HepG2 (cell line): ENCODE results near the gene PISD. TPM values are rescaled to one million over a fixed set of nuclear protein-coding genes. Genes with fewer than 3 reads are reported as not detected.

ENCODE experiments used
- ATAC-seq: fragments of 200-7000 bp; cut with Tn5 transposase; 3 replicates; pipeline ENCODE4 v1.9.1; 2020; ENCODE audit warnings: mild to moderate bottlenecking, moderate library complexity
- BruUV-seq: library from RNA; stranded (reverse); fragments of 400-500 nt; replicated peaks from 2 replicates; lab custom pipeline; 2021; lab: Mats Ljungman, UMichigan
- CTCF ChIA-PET: fragments of 300-600 bp; formaldehyde crosslinking; extraction: SDS; loops from one replicate; lab custom pipeline; 2021; ENCODE audit warnings: low total read pairs, inconsistent platforms, low intra/inter-chr PET ratio; lab: Yijun Ruan, JAX
- POLR2A ChIA-PET: fragments of 350-600 bp; sonication (Branson Sonifier 250); formaldehyde crosslinking; loops from one replicate; lab custom pipeline; 2020; ENCODE audit warnings: antibody characterized with exemption, inconsistent platforms; lab: Yijun Ruan, JAX
- DNase-seq: peaks from one replicate; pipeline ENCODE4 v3.0.0-alpha.2; 2015; ENCODE audit warnings: low spot score
- FAIRE-seq: peaks from 3 replicates; lab custom pipeline; 2011; peaks lifted over from hg19 to GRCh38; lab: Jason Lieb, UNC
- H2AFZ ChIP-seq: one replicate; pipeline ENCODE4 v1.6.1; 2011; ENCODE audit warnings: low read length, inconsistent platforms
- H3K27ac ChIP-seq: fragments of 300-600 bp; 3 replicates; pipeline ENCODE4 v1.8.0; 2011; ENCODE audit warnings: mixed run types, mild to moderate bottlenecking, mixed read lengths, low read length, inconsistent platforms; ENCODE audit not compliant: insufficient read depth; ENCODE audit errors: extremely low read length
- H3K27me3 ChIP-seq, 2 experiments: fragments of 200-600 bp in 1 of 2; 2 replicates in 1 of 2; 3 replicates in 1 of 2; pipeline versions ENCODE4 v1.6.0 to v1.8.0; 2011; ENCODE audit warnings: low read length in 2 of 2, mild to moderate bottlenecking in 2 of 2, moderate library complexity in 2 of 2, inconsistent platforms in 1 of 2; ENCODE audit not compliant: insufficient read depth in 2 of 2, control insufficient read depth in 1 of 2
- H3K36me3 ChIP-seq, 2 experiments: fragments of 200-600 bp in 1 of 2; replicated peaks in 1 of 2; 2 replicates in 1 of 2; 3 replicates in 1 of 2; pipeline versions ENCODE4 v1.5.1 to v1.8.0; 2011; ENCODE audit warnings: low read length in 2 of 2, inconsistent platforms in 1 of 2; ENCODE audit not compliant: insufficient read depth in 2 of 2, control insufficient read depth in 1 of 2
- H3K4me1 ChIP-seq: 2 replicates; pipeline ENCODE4 v1.5.1; 2012; ENCODE audit warnings: low read length, inconsistent platforms; ENCODE audit not compliant: insufficient read depth
- H3K4me2 ChIP-seq: 2 replicates; pipeline ENCODE4 v1.6.0; 2011; ENCODE audit warnings: low read depth, low read length, inconsistent platforms
- H3K4me3 ChIP-seq, 3 experiments: fragments of 200-600 bp in 1 of 3; sonication (generic), shearing (Covaris generic) in 1 of 3; replicated peaks in 1 of 3; 2 replicates each; pipeline ENCODE4 v1.5.1; 2011 to 2016; ENCODE audit warnings: low read length in 3 of 3, inconsistent platforms in 2 of 3, low read depth in 2 of 3, mild to moderate bottlenecking in 2 of 3, control low read depth in 1 of 3, mixed read lengths in 1 of 3; ENCODE audit not compliant: insufficient read depth in 1 of 3
- H3K79me2 ChIP-seq: one replicate; pipeline ENCODE4 v1.6.1; 2011; ENCODE audit warnings: low read length, inconsistent platforms; ENCODE audit not compliant: insufficient read depth
- H3K9ac ChIP-seq: 2 replicates; pipeline ENCODE4 v1.6.0; 2011; ENCODE audit warnings: mild to moderate bottlenecking, low read depth, low read length, inconsistent platforms; ENCODE audit not compliant: insufficient read depth
- H3K9me3 ChIP-seq: 2 replicates; pipeline ENCODE4 v1.5.1; 2012; ENCODE audit warnings: mild to moderate bottlenecking, low read length
- H4K20me1 ChIP-seq: 2 replicates; pipeline ENCODE4 v1.6.0; 2011; ENCODE audit warnings: inconsistent platforms, mild to moderate bottlenecking, low read length, moderate library complexity; ENCODE audit not compliant: insufficient read depth
- ATF7-NPFF ChIP-seq: sonication (generic); formaldehyde crosslinking; IDR thresholded peaks from 2 replicates; pipeline ENCODE4 v1.8.1; 2023; ENCODE audit warnings: mild to moderate bottlenecking, low read depth, missing genetic modification reagents, moderate library complexity
- BHLHE40 ChIP-seq: IDR thresholded peaks from 2 replicates; pipeline ENCODE4 v1.6.1; 2011; ENCODE audit warnings: low read length, improper control_type of control experiment
- CAMTA2 ChIP-seq: sonication (generic); formaldehyde crosslinking; IDR thresholded peaks from 2 replicates; pipeline ENCODE4 v1.4.0; 2020; ENCODE audit warnings: mild to moderate bottlenecking, missing genetic modification reagents, borderline replicate concordance
- FOXA1 ChIP-seq, 2 experiments: fragments of 450-650 bp in 1 of 2; sonication (generic) in 1 of 2; formaldehyde crosslinking in 1 of 2; IDR thresholded peaks; 2 replicates each; pipeline versions ENCODE4 v1.4.0 to v1.6.1; 2016 to 2020; ENCODE audit warnings: missing genetic modification reagents in 1 of 2
- GATA4 ChIP-seq: sonication (generic); IDR thresholded peaks from 2 replicates; pipeline ENCODE4 v1.6.1; 2016; ENCODE audit warnings: antibody characterized with exemption, low read depth, borderline replicate concordance
- ISL2 ChIP-seq: sonication (generic); formaldehyde crosslinking; IDR thresholded peaks from 2 replicates; pipeline ENCODE4 v1.5.0; 2020; ENCODE audit warnings: missing genetic modification reagents
- NCOA2 ChIP-seq: sonication (generic); formaldehyde crosslinking; IDR thresholded peaks from 2 replicates; pipeline ENCODE4 v1.8.0; 2022; ENCODE audit warnings: inconsistent platforms
- PHB2 ChIP-seq: fragments of 450-650 bp; IDR thresholded peaks from 2 replicates; pipeline ENCODE4 v1.6.1; 2018; ENCODE audit not compliant: partially characterized antibody
- RFX5 ChIP-seq: IDR thresholded peaks from 2 replicates; pipeline ENCODE4 v1.6.1; 2011; ENCODE audit warnings: low read depth, low read length, improper control_type of control experiment
- SOX5 ChIP-seq: IDR thresholded peaks from 2 replicates; pipeline ENCODE4 v1.6.1; 2016; ENCODE audit warnings: borderline replicate concordance
- SOX6 ChIP-seq, 2 experiments: fragments of 450-650 bp in 1 of 2; sonication (generic) in 1 of 2; formaldehyde crosslinking in 1 of 2; IDR thresholded peaks; 2 replicates each; pipeline versions ENCODE4 v1.4.0 to v1.6.1; 2017 to 2020; ENCODE audit warnings: antibody characterized with exemption in 1 of 2, mild to moderate bottlenecking in 1 of 2, missing genetic modification reagents in 1 of 2
- TBX2 ChIP-seq: sonication (generic); formaldehyde crosslinking; IDR thresholded peaks from 2 replicates; pipeline ENCODE4 v1.5.0; 2020; ENCODE audit warnings: missing genetic modification reagents, mild to moderate bottlenecking, borderline replicate concordance
- ZBTB21 ChIP-seq: sonication (generic); formaldehyde crosslinking; IDR thresholded peaks from 2 replicates; pipeline ENCODE4 v1.4.0; 2020; ENCODE audit warnings: missing genetic modification reagents
- ZGPAT ChIP-seq: IDR thresholded peaks from 2 replicates; pipeline ENCODE4 v1.6.1; 2016; ENCODE audit warnings: mild to moderate bottlenecking
- ZNF329 ChIP-seq: sonication (generic); formaldehyde crosslinking; IDR thresholded peaks from 2 replicates; pipeline ENCODE4 v1.9.0; 2021; ENCODE audit warnings: low read depth, mild to moderate bottlenecking, missing genetic modification reagents
- ZXDC ChIP-seq: sonication (generic); formaldehyde crosslinking; IDR thresholded peaks from 2 replicates; pipeline ENCODE4 v1.5.0; 2020; ENCODE audit warnings: mild to moderate bottlenecking, missing genetic modification reagents
- WGBS: methylation state at CpG from one replicate; pipeline ENCODE4 v1.1.6; 2017; ENCODE audit warnings: low lambda C conversion rate; 5-methylcytosine and 5-hydroxymethylcytosine counted together
- in situ Hi-C: cut with HindIII; loops from 2 replicates; pipeline ENCODE4 v1.10.0; 2017; ENCODE audit warnings: low pct_unique_long_range_greater_than_20kb; ENCODE audit not compliant: extremely low pct_ligation_motif_present
- intact Hi-C: fragments of 100-400 bp; cut with micrococcal nuclease; formaldehyde crosslinking; loops from one replicate; pipeline ENCODE4 v1.10.0; 2022; ENCODE audit not compliant: unreplicated experiment
- polyA plus RNA-seq, 8 experiments: library from polyadenylated mRNA; depleted of rRNA in 3 of 8; stranded (reverse) in 7 of 8; unstranded in 1 of 8; fragments of >200 nt; fragmentation: Illumina TruSeq in 4 of 8; extraction: Trizol in 4 of 8; gene quantifications; 2 replicates each; pipeline versions ENCODE4 v1.2.1 to v1.2.3, GENCODE V29; 2011 to 2016; ENCODE audit warnings: low read depth in 4 of 8, missing spikeins in 1 of 8, mixed read lengths in 1 of 8; ENCODE audit not compliant: insufficient read depth in 1 of 8
- total RNA-seq, 5 experiments: library from RNA; depleted of rRNA; stranded (reverse); fragments of >200 nt; fragmentation: Illumina TruSeq; extraction: Trizol; gene quantifications; 2 replicates each; pipeline ENCODE4 v1.2.3, GENCODE V29; 2016; ENCODE audit warnings: low read depth in 1 of 5
- TF ChIP-seq, protein P1 (sequence below): sonication (generic); formaldehyde crosslinking; IDR thresholded peaks from 2 replicates; pipeline ENCODE4 v1.4.0; 2020; ENCODE audit warnings: missing genetic modification reagents

PISD gene
- total and polyA plus RNA-seq, 2 of the 13 experiments (the other 11 are each of a cell fraction or from before 2014, with no cell fraction given): 30.1 to 47.7 TPM

DNA sequence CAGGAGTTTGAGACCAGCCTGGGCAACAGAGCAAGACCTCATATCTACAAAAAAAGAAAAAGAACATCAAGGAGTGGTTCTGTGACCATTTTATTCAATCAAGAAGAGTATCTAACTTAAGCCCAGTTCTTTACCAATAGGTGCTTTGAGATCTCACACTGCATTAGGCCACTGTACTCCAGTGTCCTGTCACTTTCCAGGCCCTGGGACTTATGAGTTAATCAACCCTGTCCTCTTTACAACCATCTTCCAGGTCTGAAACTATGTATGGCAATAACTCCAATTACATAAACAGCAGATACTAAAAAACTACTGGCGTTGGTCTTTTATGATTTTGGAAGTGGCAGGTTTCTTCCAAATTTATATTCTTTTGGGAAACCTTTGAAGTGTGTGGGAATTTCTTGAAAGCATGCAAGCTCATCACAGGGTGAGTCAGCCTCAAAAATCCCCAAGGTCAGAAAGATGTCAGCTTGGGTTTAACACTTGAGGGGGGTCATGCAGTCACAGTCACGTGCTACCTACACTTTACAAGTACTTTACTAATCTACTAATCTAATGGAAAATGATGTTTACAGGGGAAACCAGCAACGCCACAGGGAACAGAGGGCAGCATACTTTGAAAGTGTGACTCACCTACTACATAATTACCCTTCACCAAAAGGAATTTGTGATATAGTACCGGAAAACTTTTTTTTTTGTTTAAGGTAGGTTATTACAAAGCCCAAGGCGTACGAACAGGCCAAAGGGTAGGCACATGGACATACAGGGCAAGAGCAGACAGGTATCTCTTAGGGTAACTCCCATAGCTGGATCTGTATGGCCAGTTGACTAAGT is 15.6 kb downstream of the PISD start:
- WGBS: 60% methylated on average over 6 of the region's 6 CpGs
- peaks cover 31% of the 10 kb centered on the region for H3K4me1 ChIP-seq
- ATAC-seq: peak; percentile 60
- H3K27me3 ChIP-seq: no peaks in the 10 kb centered on the region
- no peak overlapping the region for H3K9ac ChIP-seq
- peaks cover 16 to 61% of the 10 kb centered on the region in 2 experiments for H3K36me3 ChIP-seq
- no peak overlapping the region for H3K4me3 ChIP-seq
- BruUV-seq: no TSS peak
- intact Hi-C loops: no loop called here
- FAIRE-seq: no peak
- no peak overlapping the region for H3K4me2 ChIP-seq
- H3K9me3 ChIP-seq: no peaks in the 10 kb centered on the region
- ChIA-PET CTCF (no interaction called here), POLR2A (interaction anchor here (1.0 to 3.6 kb wide), 3 partner anchors 15 to 17 kb away, joined by 3 to 33 read pairs (median 3); partner anchors contain the start of gene PISD)
- H3K79me2 ChIP-seq: peaks cover 17% of the 10 kb centered on the region
- peak overlapping the region; percentile 55 for H3K27ac ChIP-seq
- H2AFZ ChIP-seq: no peak overlapping the region
- peak; percentile 87 for DNase-seq
- peaks cover 6% of the 10 kb centered on the region for H4K20me1 ChIP-seq
- in situ Hi-C loops: no loop called here
- TF ChIP-seq SOX5 (CRISPR knock-in tag): peak; percentile 62; the same call in 1 of the 2 replicates
- TF ChIP-seq ATF7-NPFF: no peak
- peak; percentile 60 for TF ChIP-seq ZBTB21
- no peak for TF ChIP-seq ZNF329 (CRISPR knock-in tag)
- no peak for TF ChIP-seq FOXA1 (IDR thresholded peaks at IDR 0.05)
- TF ChIP-seq FOXA1 (CRISPR knock-in tag; IDR thresholded peaks at IDR 0.05): peak; percentile 28
- TF ChIP-seq, protein P1, sequence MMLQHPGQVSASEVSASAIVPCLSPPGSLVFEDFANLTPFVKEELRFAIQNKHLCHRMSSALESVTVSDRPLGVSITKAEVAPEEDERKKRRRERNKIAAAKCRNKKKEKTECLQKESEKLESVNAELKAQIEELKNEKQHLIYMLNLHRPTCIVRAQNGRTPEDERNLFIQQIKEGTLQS (CRISPR knock-in tag): peak; percentile 45; the same call in 1 of the 2 replicates
- TF ChIP-seq BHLHE40: peak; percentile 84
- TF ChIP-seq CAMTA2 (CRISPR knock-in tag): no peak
- TF ChIP-seq TBX2 (CRISPR knock-in tag): peak; percentile 59
- 0 out of 2 replicates have a peak, but pooled peaks have one; percentile 23 for TF ChIP-seq ZGPAT
- TF ChIP-seq ZXDC (CRISPR knock-in tag): no peak
- TF ChIP-seq GATA4: no peak; the same call in 1 of the 2 replicates
- TF ChIP-seq NCOA2 (CRISPR knock-in tag): peak; percentile 36; the same call in 1 of the 2 replicates
- no peak for TF ChIP-seq RFX5
- no peak for TF ChIP-seq PHB2
- 0 out of 2 replicates have a peak, but pooled peaks have one; percentile 19 for TF ChIP-seq ISL2 (CRISPR knock-in tag)
- TF ChIP-seq SOX6 (IDR thresholded peaks at IDR 0.05): no peak
- TF ChIP-seq SOX6 (CRISPR knock-in tag; IDR thresholded peaks at IDR 0.05): peak; percentile 16; the same call in 1 of the 2 replicates
